OCI-LY7 (cell line): ENCODE measurements around the gene UBA7.

Experiments used
- CTCF ChIP-seq: fragments of 200-600 bp; sonication (generic); conservative IDR thresholded peaks from 2 replicates; pipeline ENCODE4 v1.5.1; 2014; ENCODE audit warnings: mild to moderate bottlenecking, antibody characterized with exemption, low read length, moderate library complexity, mixed read lengths
- EZH2phosphoT487 ChIP-seq: fragments of 200-600 bp; sonication (generic); IDR thresholded peaks from 2 replicates; pipeline ENCODE4 v1.6.1; 2018; ENCODE audit warnings: low read depth, borderline replicate concordance, mild to moderate bottlenecking, mixed run types, antibody characterized with exemption, low read length, moderate library complexity, mixed read lengths

GRCh38 chr3:49802719-49803464 is 10.9 kb downstream of the UBA7 start, which contains the start of gene INKA1:
- peak; percentile 92 for TF ChIP-seq CTCF
- no peak for TF ChIP-seq EZH2phosphoT487
